Measurements from ENCODE around the gene GPBAR1.

Gene GPBAR1

GRCh38 chr2:218244204-218244603, 16.6 kb upstream of the GPBAR1 start:
- no peak for DNase-seq (ENCODE audit: low read depth)

GRCh38 chr2:218244665-218245064, 16.1 kb upstream of the GPBAR1 start:
- no peak for DNase-seq (ENCODE audit: low read depth)

GRCh38 chr2:218245214-218245613, 15.6 kb upstream of the GPBAR1 start:
- no peak for DNase-seq (ENCODE audit: low read depth)

- no peak for DNase-seq (ENCODE audit: low read depth)
These were observed 11.1 kb upstream of the GPBAR1 start for GRCh38 chr2:218249691-218250090.

- DNase-seq (ENCODE audit: low read depth) = no peak
These were observed 8.1 kb upstream of the GPBAR1 start for GRCh38 chr2:218252509-218253231.

- DNase-seq (ENCODE audit: low read depth) = no peak
These were observed 7.6 kb upstream of the GPBAR1 start for GRCh38 chr2:218253232-218253625.

GRCh38 chr2:218255446-218255845, 5.4 kb upstream of the GPBAR1 start:
- peak; percentile 90 for DNase-seq (ENCODE audit: low read depth)

- no peak for DNase-seq (ENCODE audit: low read depth)
These were observed 4.0 kb upstream of the GPBAR1 start for GRCh38 chr2:218256612-218257350.

- DNase-seq (ENCODE audit: low read depth) = no peak
These were observed 3.3 kb upstream of the GPBAR1 start for GRCh38 chr2:218257390-218257981.

GRCh38 chr2:218259099-218259961, 1.5 kb upstream of the GPBAR1 start:
- DNase-seq (ENCODE audit: low read depth) = no peak

GRCh38 chr2:218260166-218260565, 649 bp upstream of the GPBAR1 start:
- DNase-seq (ENCODE audit: low read depth) = no peak

- no peak for DNase-seq (ENCODE audit: low read depth)
These were observed 815 bp downstream of the GPBAR1 start for GRCh38 chr2:218261423-218262236.

GRCh38 chr2:218262237-218262600, 1.4 kb downstream of the GPBAR1 start:
- no peak for DNase-seq (ENCODE audit: low read depth)

- no peak for DNase-seq (ENCODE audit: low read depth)
These were observed 2.1 kb downstream of the GPBAR1 start for GRCh38 chr2:218262631-218263586.

GRCh38 chr2:218263817-218264641, 3.2 kb downstream of the GPBAR1 start:
- no peak for DNase-seq (ENCODE audit: low read depth)

- DNase-seq (ENCODE audit: low read depth) = no peak
These were observed 4.2 kb downstream of the GPBAR1 start for GRCh38 chr2:218264773-218265561.

- no peak for DNase-seq (ENCODE audit: low read depth)
These were observed 4.8 kb downstream of the GPBAR1 start for GRCh38 chr2:218265626-218266025.

- DNase-seq (ENCODE audit: low read depth) = no peak
These were observed 5.6 kb downstream of the GPBAR1 start for GRCh38 chr2:218266316-218266979.

All from HS-5 (cell line).